HepG2 (cell line): Measurements from ENCODE around the gene HDAC5. TPM values are rescaled to one million over a fixed set of nuclear protein-coding genes. Genes with fewer than 3 reads are reported as not detected.
A peak's percentile ranks its signal among the peaks of the same experiment; 100 is the strongest.
"Not testable (repeated sequence)": the region's sequence is repeated elsewhere in the genome, so short reads cannot be mapped to it uniquely, and the experiment has no call there.

ENCODE experiments used
- ATAC-seq: fragments of 200-7000 bp; cut with Tn5 transposase; 3 replicates; pipeline ENCODE4 v1.9.1; 2020; ENCODE audit warnings: mild to moderate bottlenecking, moderate library complexity
- BruUV-seq: library from RNA; stranded (reverse); fragments of 400-500 nt; replicated peaks from 2 replicates; lab custom pipeline; 2021; lab: Mats Ljungman, UMichigan
- CTCF ChIA-PET: fragments of 300-600 bp; formaldehyde crosslinking; extraction: SDS; loops from one replicate; lab custom pipeline; 2021; ENCODE audit warnings: low total read pairs, inconsistent platforms, low intra/inter-chr PET ratio; lab: Yijun Ruan, JAX
- POLR2A ChIA-PET: fragments of 350-600 bp; sonication (Branson Sonifier 250); formaldehyde crosslinking; loops from one replicate; lab custom pipeline; 2020; ENCODE audit warnings: antibody characterized with exemption, inconsistent platforms; lab: Yijun Ruan, JAX
- DNase-seq: peaks from one replicate; pipeline ENCODE4 v3.0.0-alpha.2; 2015; ENCODE audit warnings: low spot score
- FAIRE-seq: peaks from 3 replicates; lab custom pipeline; 2011; peaks lifted over from hg19 to GRCh38; lab: Jason Lieb, UNC
- H2AFZ ChIP-seq: one replicate; pipeline ENCODE4 v1.6.1; 2011; ENCODE audit warnings: low read length, inconsistent platforms
- H3K27ac ChIP-seq: fragments of 300-600 bp; 3 replicates; pipeline ENCODE4 v1.8.0; 2011; ENCODE audit warnings: mixed run types, mild to moderate bottlenecking, mixed read lengths, low read length, inconsistent platforms; ENCODE audit not compliant: insufficient read depth; ENCODE audit errors: extremely low read length
- H3K27me3 ChIP-seq, 2 experiments: fragments of 200-600 bp in 1 of 2; 2 replicates in 1 of 2; 3 replicates in 1 of 2; pipeline versions ENCODE4 v1.6.0 to v1.8.0; 2011; ENCODE audit warnings: low read length in 2 of 2, mild to moderate bottlenecking in 2 of 2, moderate library complexity in 2 of 2, inconsistent platforms in 1 of 2; ENCODE audit not compliant: insufficient read depth in 2 of 2, control insufficient read depth in 1 of 2
- H3K36me3 ChIP-seq, 2 experiments: fragments of 200-600 bp in 1 of 2; replicated peaks in 1 of 2; 2 replicates in 1 of 2; 3 replicates in 1 of 2; pipeline versions ENCODE4 v1.5.1 to v1.8.0; 2011; ENCODE audit warnings: low read length in 2 of 2, inconsistent platforms in 1 of 2; ENCODE audit not compliant: insufficient read depth in 2 of 2, control insufficient read depth in 1 of 2
- H3K4me1 ChIP-seq: 2 replicates; pipeline ENCODE4 v1.5.1; 2012; ENCODE audit warnings: low read length, inconsistent platforms; ENCODE audit not compliant: insufficient read depth
- H3K4me2 ChIP-seq: 2 replicates; pipeline ENCODE4 v1.6.0; 2011; ENCODE audit warnings: low read depth, low read length, inconsistent platforms
- H3K4me3 ChIP-seq, 3 experiments: fragments of 200-600 bp in 1 of 3; sonication (generic), shearing (Covaris generic) in 1 of 3; replicated peaks in 1 of 3; 2 replicates each; pipeline ENCODE4 v1.5.1; 2011 to 2016; ENCODE audit warnings: low read length in 3 of 3, inconsistent platforms in 2 of 3, low read depth in 2 of 3, mild to moderate bottlenecking in 2 of 3, control low read depth in 1 of 3, mixed read lengths in 1 of 3; ENCODE audit not compliant: insufficient read depth in 1 of 3
- H3K79me2 ChIP-seq: one replicate; pipeline ENCODE4 v1.6.1; 2011; ENCODE audit warnings: low read length, inconsistent platforms; ENCODE audit not compliant: insufficient read depth
- H3K9ac ChIP-seq: 2 replicates; pipeline ENCODE4 v1.6.0; 2011; ENCODE audit warnings: mild to moderate bottlenecking, low read depth, low read length, inconsistent platforms; ENCODE audit not compliant: insufficient read depth
- H3K9me3 ChIP-seq: 2 replicates; pipeline ENCODE4 v1.5.1; 2012; ENCODE audit warnings: mild to moderate bottlenecking, low read length
- H4K20me1 ChIP-seq: 2 replicates; pipeline ENCODE4 v1.6.0; 2011; ENCODE audit warnings: inconsistent platforms, mild to moderate bottlenecking, low read length, moderate library complexity; ENCODE audit not compliant: insufficient read depth
- FOXO4 ChIP-seq: sonication (generic); formaldehyde crosslinking; conservative IDR thresholded peaks from 2 replicates; pipeline ENCODE4 v1.8.1; 2023; ENCODE audit warnings: missing genetic modification reagents
- GMEB2 ChIP-seq: IDR thresholded peaks from 2 replicates; pipeline ENCODE4 v1.6.1; 2016; ENCODE audit warnings: missing biosample characterization, missing genetic modification reagents, low read depth
- ZNF496 ChIP-seq: sonication (generic); formaldehyde crosslinking; IDR thresholded peaks from 2 replicates; pipeline ENCODE4 v1.8.1; 2023; ENCODE audit warnings: mild to moderate bottlenecking, moderate library complexity, missing genetic modification reagents; ENCODE audit not compliant: insufficient replicate concordance
- ZNF563 ChIP-seq: sonication (generic); formaldehyde crosslinking; IDR thresholded peaks from 2 replicates; pipeline ENCODE4 v1.8.0; 2022; ENCODE audit warnings: mild to moderate bottlenecking, moderate library complexity, missing genetic modification reagents
- WGBS: methylation state at CpG from one replicate; pipeline ENCODE4 v1.1.6; 2017; ENCODE audit warnings: low lambda C conversion rate; 5-methylcytosine and 5-hydroxymethylcytosine counted together
- in situ Hi-C: cut with HindIII; loops from 2 replicates; pipeline ENCODE4 v1.10.0; 2017; ENCODE audit warnings: low pct_unique_long_range_greater_than_20kb; ENCODE audit not compliant: extremely low pct_ligation_motif_present
- intact Hi-C: fragments of 100-400 bp; cut with micrococcal nuclease; formaldehyde crosslinking; loops from one replicate; pipeline ENCODE4 v1.10.0; 2022; ENCODE audit not compliant: unreplicated experiment
- polyA plus RNA-seq, 8 experiments: library from polyadenylated mRNA; depleted of rRNA in 3 of 8; stranded (reverse) in 7 of 8; unstranded in 1 of 8; fragments of >200 nt; fragmentation: Illumina TruSeq in 4 of 8; extraction: Trizol in 4 of 8; gene quantifications; 2 replicates each; pipeline versions ENCODE4 v1.2.1 to v1.2.3, GENCODE V29; 2011 to 2016; ENCODE audit warnings: low read depth in 4 of 8, missing spikeins in 1 of 8, mixed read lengths in 1 of 8; ENCODE audit not compliant: insufficient read depth in 1 of 8
- total RNA-seq, 5 experiments: library from RNA; depleted of rRNA; stranded (reverse); fragments of >200 nt; fragmentation: Illumina TruSeq; extraction: Trizol; gene quantifications; 2 replicates each; pipeline ENCODE4 v1.2.3, GENCODE V29; 2016; ENCODE audit warnings: low read depth in 1 of 5

The HDAC5 gene
- total and polyA plus RNA-seq, 2 of the 13 experiments (the other 11 are each of a cell fraction or from before 2014, with no cell fraction given), result 46.4 to 85.4 TPM

GRCh38 chr17:44149750-44150329 lies 26.4 kb upstream of the HDAC5 start:
- no peak overlapping the region for H3K9ac ChIP-seq
- no peak for TF ChIP-seq ZNF496 (CRISPR knock-in tag)
- no peak for TF ChIP-seq FOXO4 (CRISPR knock-in tag)
- TF ChIP-seq GMEB2 (CRISPR knock-in tag), result no peak
- TF ChIP-seq ZNF563 (CRISPR knock-in tag), result peak; percentile 39; the same call in 1 of the 2 replicates
- no peaks in the 10 kb centered on the region for H3K9me3 ChIP-seq
- ChIA-PET CTCF (no interaction called here), POLR2A (interaction anchor here (0.6 to 0.7 kb wide), 2 partner anchors 19 to 167 kb away, joined by 3 to 6 read pairs; no protein-coding TSS in a partner anchor)
- no peak for ATAC-seq
- in situ Hi-C loops, result no loop called here
- WGBS, result 99% methylated on average over 4 of the region's 4 CpGs
- no peak overlapping the region for H2AFZ ChIP-seq
- H3K36me3 ChIP-seq, result peaks cover 20 to 54% of the 10 kb centered on the region in 2 experiments
- DNase-seq, result no peak
- no peak overlapping the region for H3K27ac ChIP-seq
- H4K20me1 ChIP-seq, result no peaks in the 10 kb centered on the region
- intact Hi-C loops, result no loop called here
- no peak overlapping the region for H3K4me3 ChIP-seq
- H3K4me1 ChIP-seq, result peaks cover 5% of the 10 kb centered on the region; the same call in 1 of the 2 replicates
- no peak for FAIRE-seq
- BruUV-seq, result no TSS peak
- no peak overlapping the region for H3K4me2 ChIP-seq
- no peaks in the 10 kb centered on the region for H3K27me3 ChIP-seq
- peaks cover 10% of the 10 kb centered on the region for H3K79me2 ChIP-seq

GRCh38 chr17:44149066-44149465 lies 25.6 kb upstream of the HDAC5 start:
- BruUV-seq, CTCF ChIA-PET, ATAC-seq: not testable (repeated sequence)

More at GRCh38 chr17:44149066-44149465, 25.6 kb upstream of the HDAC5 start:
- DNase-seq, H3K4me1 ChIP-seq, H4K20me1 ChIP-seq, POLR2A ChIA-PET, H2AFZ ChIP-seq, H3K9me3 ChIP-seq, H3K27me3 ChIP-seq, H3K4me3 ChIP-seq, in situ Hi-C loops, FAIRE-seq, H3K27ac ChIP-seq, H3K4me2 ChIP-seq, intact Hi-C loops, H3K9ac ChIP-seq: not testable (repeated sequence)
- Histone ChIP-seq H3K79me2 (peaks cover 10% of the 10 kb centered on the region), H3K36me3 (peaks cover 20 to 50% of the 10 kb centered on the region in 2 experiments)
- WGBS, result 93% methylated on average over 3 of the region's 3 CpGs
